Measurements from ENCODE around the gene DLL1. TPM values are rescaled to one million over a fixed set of nuclear protein-coding genes. Genes with fewer than 3 reads are reported as not detected.

DLL1 gene
- total RNA-seq, 1 experiment from 2014 or later: 2.8 TPM

DNA sequence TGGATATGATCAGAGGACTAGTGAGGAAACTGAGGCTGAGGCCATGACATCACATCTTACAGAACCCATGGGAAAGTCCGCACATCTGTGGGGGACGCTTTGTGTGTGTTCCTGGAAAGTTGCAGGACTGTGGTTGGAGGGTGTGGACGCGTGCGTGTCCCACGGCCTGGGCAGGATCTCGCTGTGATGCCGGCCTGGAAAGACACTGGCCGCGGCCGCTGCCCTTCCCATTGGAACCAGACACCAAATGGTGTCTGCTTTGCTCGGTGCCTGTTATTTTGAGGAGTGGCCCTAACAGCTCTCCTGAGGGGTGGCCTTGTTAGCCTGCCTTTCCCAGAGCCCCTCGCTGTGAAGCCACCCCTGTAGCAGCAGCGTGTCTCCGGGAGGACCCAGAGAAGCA lies 41.1 kb downstream of the DLL1 start:
- H3T11ph ChIP-seq (ENCODE audit: low read length): no peak overlapping the region
- H2BK12ac ChIP-seq (ENCODE audit: insufficient read length, low read depth, low read length): no peak overlapping the region
- H2AK5ac ChIP-seq (ENCODE audit: insufficient read length, low read length): no peak overlapping the region
- H4K8ac ChIP-seq (replicated peaks; ENCODE audit: insufficient read length, low read depth, low read length): no peak overlapping the region
- no peaks in the 10 kb centered on the region for H3K79me2 ChIP-seq (ENCODE audit: insufficient read depth, low read length)
- no peaks in the 10 kb centered on the region for H3K79me1 ChIP-seq (ENCODE audit: insufficient read depth, low read depth, low read length, poor library complexity, severe bottlenecking)
- H4K20me1 ChIP-seq (ENCODE audit: control insufficient read depth, insufficient read depth, insufficient read length): no peaks in the 10 kb centered on the region
- H2BK120ac ChIP-seq (ENCODE audit: low read depth, low read length, poor library complexity, severe bottlenecking): no peak overlapping the region
- H3K23me2 ChIP-seq (ENCODE audit: insufficient read length, low read depth, low read length, poor library complexity, severe bottlenecking): no peaks in the 10 kb centered on the region
- H3K9me3 Mint-ChIP-seq: no peaks in the 10 kb centered on the region
- TF ChIP-seq, protein P1, sequence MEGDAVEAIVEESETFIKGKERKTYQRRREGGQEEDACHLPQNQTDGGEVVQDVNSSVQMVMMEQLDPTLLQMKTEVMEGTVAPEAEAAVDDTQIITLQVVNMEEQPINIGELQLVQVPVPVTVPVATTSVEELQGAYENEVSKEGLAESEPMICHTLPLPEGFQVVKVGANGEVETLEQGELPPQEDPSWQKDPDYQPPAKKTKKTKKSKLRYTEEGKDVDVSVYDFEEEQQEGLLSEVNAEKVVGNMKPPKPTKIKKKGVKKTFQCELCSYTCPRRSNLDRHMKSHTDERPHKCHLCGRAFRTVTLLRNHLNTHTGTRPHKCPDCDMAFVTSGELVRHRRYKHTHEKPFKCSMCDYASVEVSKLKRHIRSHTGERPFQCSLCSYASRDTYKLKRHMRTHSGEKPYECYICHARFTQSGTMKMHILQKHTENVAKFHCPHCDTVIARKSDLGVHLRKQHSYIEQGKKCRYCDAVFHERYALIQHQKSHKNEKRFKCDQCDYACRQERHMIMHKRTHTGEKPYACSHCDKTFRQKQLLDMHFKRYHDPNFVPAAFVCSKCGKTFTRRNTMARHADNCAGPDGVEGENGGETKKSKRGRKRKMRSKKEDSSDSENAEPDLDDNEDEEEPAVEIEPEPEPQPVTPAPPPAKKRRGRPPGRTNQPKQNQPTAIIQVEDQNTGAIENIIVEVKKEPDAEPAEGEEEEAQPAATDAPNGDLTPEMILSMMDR (conservative IDR thresholded peaks at IDR 0.05): no peak
- H2BK20ac ChIP-seq (ENCODE audit: low read depth, low read length, poor library complexity, severe bottlenecking): no peak overlapping the region
- no CpG with 5 or more reads among the region's 15 CpGs for WGBS (ENCODE audit: extremely low coverage, insufficient read length, low lambda C conversion rate)
- peak overlapping the region in 1 of 3 experiments; percentile 85; a peak in 2 of 7 replicates for H3K27ac Mint-ChIP-seq
- no peaks in the 10 kb centered on the region; a peak in 1 of 7 replicates for H3K36me3 Mint-ChIP-seq (ENCODE audit: insufficient read depth in 1 of 3, low read depth in 3 of 3)
- H2BK15ac ChIP-seq (ENCODE audit: low read depth, low read length): no peak overlapping the region
- no peak overlapping the region for H3K9ac ChIP-seq (ENCODE audit: extremely low read depth, insufficient read length, low read length)
- no peaks in the 10 kb centered on the region for H3K27me3 ChIP-seq (ENCODE audit: insufficient read depth, low read length)
- H3K27me3 Mint-ChIP-seq (ENCODE audit: low read depth): peaks cover 2% of the 10 kb centered on the region
- H3K4me3 Mint-ChIP-seq: no peak overlapping the region
- H3K9me3 ChIP-seq (ENCODE audit: control insufficient read depth, low read depth, low read length): no peaks in the 10 kb centered on the region
- H3K4me2 ChIP-seq (ENCODE audit: insufficient read depth, insufficient read length, low read length): no peak overlapping the region
- no peak overlapping the region for H3K14ac ChIP-seq (ENCODE audit: insufficient read depth, low read length)
- no peak overlapping the region for H2BK5ac ChIP-seq (ENCODE audit: insufficient read length, low read length)
- H3K4ac ChIP-seq (ENCODE audit: low read depth, low read length): no peak overlapping the region
- no peak overlapping the region for H3K56ac ChIP-seq (ENCODE audit: insufficient read length, low read depth, low read length)
- H4K5ac ChIP-seq (ENCODE audit: insufficient read length, low read depth, low read length): no peak overlapping the region
- no peak overlapping the region for H4K91ac ChIP-seq (ENCODE audit: insufficient read length, low read depth, low read length)
- H3K18ac ChIP-seq (ENCODE audit: insufficient read length, low read depth, low read length): no peak overlapping the region
- no peak overlapping the region for H3K27ac ChIP-seq (ENCODE audit: insufficient read length, low read depth, low read length)
- no peak for DNase-seq
- no peak overlapping the region for H3K23ac ChIP-seq (ENCODE audit: insufficient read length, low read depth, low read length)
- H3K4me1 ChIP-seq (ENCODE audit: insufficient read depth, low read length): no peaks in the 10 kb centered on the region
- H2AFZ ChIP-seq (ENCODE audit: low read length): no peak overlapping the region
- H3K4me1 Mint-ChIP-seq: peaks cover 2 to 9% of the 10 kb centered on the region in 2 experiments; a peak in 2 of 4 replicates
